ENCODE measurements around the gene COL6A3. TPM values are rescaled to one million over a fixed set of nuclear protein-coding genes. Genes with fewer than 3 reads are reported as not detected.

COL6A3 gene
- total and polyA plus RNA-seq, 2 donors (not counting 1 experiment from before 2014, with no cell fraction given) = 0.01 to 0.10 TPM

GRCh38 chr2:237353215-237353614 lies 60.7 kb downstream of the COL6A3 start:
- Histone ChIP-seq H3K79me2 (ENCODE audit: control insufficient read depth, insufficient read depth, low read length) (no peaks in the 10 kb centered on the region), H3K27ac (ENCODE audit: low read length in 2 of 2) (no peak overlapping the region), H3K9me3 (ENCODE audit: control extremely low read depth in 1 of 3, control insufficient read depth in 2 of 3, insufficient read depth in 1 of 3, low read length in 2 of 3) (no peaks in the 10 kb centered on the region), H3K9ac (ENCODE audit: low read length) (no peak overlapping the region), H3K27me3 (replicated peaks in 1 of 4; ENCODE audit: control extremely low read depth in 1 of 4, control insufficient read depth in 3 of 4, insufficient read depth in 4 of 4, low read length in 3 of 4) (no peaks in the 10 kb centered on the region), H3K4me3 (ENCODE audit: control extremely low read depth in 1 of 5, extremely low read depth in 1 of 5, insufficient read depth in 1 of 5, low read depth in 2 of 5, low read length in 4 of 5) (no peak overlapping the region), H4K20me1 (ENCODE audit: control insufficient read depth, insufficient read depth, low read length, poor library complexity, severe bottlenecking) (no peaks in the 10 kb centered on the region), H3K4me2 (replicated peaks; ENCODE audit: low read depth, low read length, poor library complexity, severe bottlenecking) (no peak overlapping the region), H2AFZ (ENCODE audit: insufficient read depth, low read depth, low read length, poor library complexity, severe bottlenecking) (no peak overlapping the region), H3K36me3 (replicated peaks in 1 of 2; ENCODE audit: control extremely low read depth in 1 of 2, control insufficient read depth in 1 of 2, extremely low read depth in 1 of 2, insufficient read depth in 2 of 2, low read length in 1 of 2) (no peaks in the 10 kb centered on the region), H3K4me1 (ENCODE audit: control insufficient read depth in 2 of 2, insufficient read depth in 2 of 2, low read length in 2 of 2) (no peaks in the 10 kb centered on the region)
- TF ChIP-seq EZH2 (IDR thresholded peaks at IDR 0.05; ENCODE audit: borderline replicate concordance, insufficient read depth, low read depth, low read length, poor library complexity, severe bottlenecking) (no peak), CTCF (IDR thresholded peaks at IDR 0.05) (no peak)
- Mint-ChIP-seq H3K27ac (no peak overlapping the region), H3K4me1 (no peaks in the 10 kb centered on the region), H3K9me3 (ENCODE audit: insufficient read depth) (no peaks in the 10 kb centered on the region), H3K27me3 (peaks cover 9% of the 10 kb centered on the region), H3K4me3 (no peak overlapping the region)
- intact Hi-C loops (cut with micrococcal nuclease) = no loop called here
- 63% methylated on average over 4 of the region's 5 CpGs for WGBS (ENCODE audit: insufficient coverage)
- ChIA-PET POLR2A (no interaction called here), CTCF (interaction anchor here (0.5 kb wide), 1 partner anchor 1845 kb away, joined by 3 read pairs; no protein-coding TSS in a partner anchor)
- ATAC-seq (ENCODE audit: low read depth) = no peak
- no peak for DNase-seq

GRCh38 chr2:237352279-237352845 lies 61.6 kb downstream of the COL6A3 start:
- ChIA-PET POLR2A (no interaction called here), CTCF (no interaction called here)
- no peaks in the 10 kb centered on the region for H3K79me2 ChIP-seq (ENCODE audit: control insufficient read depth, insufficient read depth, low read length)
- no peak for DNase-seq
- Mint-ChIP-seq H3K4me3 (no peak overlapping the region), H3K4me1 (no peaks in the 10 kb centered on the region), H3K27ac (no peak overlapping the region), H3K9me3 (ENCODE audit: insufficient read depth) (no peaks in the 10 kb centered on the region), H3K27me3 (peaks cover 9% of the 10 kb centered on the region)
- H3K27ac ChIP-seq (ENCODE audit: low read length in 2 of 2) = no peak overlapping the region
- no peak overlapping the region for H3K4me3 ChIP-seq (ENCODE audit: control extremely low read depth in 1 of 5, extremely low read depth in 1 of 5, insufficient read depth in 1 of 5, low read depth in 2 of 5, low read length in 4 of 5)
- H3K27me3 ChIP-seq (replicated peaks in 1 of 4; ENCODE audit: control extremely low read depth in 1 of 4, control insufficient read depth in 3 of 4, insufficient read depth in 4 of 4, low read length in 3 of 4) = no peaks in the 10 kb centered on the region
- no peak overlapping the region for H2AFZ ChIP-seq (ENCODE audit: insufficient read depth, low read depth, low read length, poor library complexity, severe bottlenecking)
- TF ChIP-seq EZH2 (IDR thresholded peaks at IDR 0.05; ENCODE audit: borderline replicate concordance, insufficient read depth, low read depth, low read length, poor library complexity, severe bottlenecking) = no peak
- no peak for TF ChIP-seq CTCF (IDR thresholded peaks at IDR 0.05)
- no peaks in the 10 kb centered on the region for H3K9me3 ChIP-seq (ENCODE audit: control extremely low read depth in 1 of 3, control insufficient read depth in 2 of 3, insufficient read depth in 1 of 3, low read length in 2 of 3)
- ATAC-seq (ENCODE audit: low read depth) = no peak
- H3K36me3 ChIP-seq (replicated peaks in 1 of 2; ENCODE audit: control extremely low read depth in 1 of 2, control insufficient read depth in 1 of 2, extremely low read depth in 1 of 2, insufficient read depth in 2 of 2, low read length in 1 of 2) = no peaks in the 10 kb centered on the region
- no peak overlapping the region for H3K4me2 ChIP-seq (replicated peaks; ENCODE audit: low read depth, low read length, poor library complexity, severe bottlenecking)
- intact Hi-C loops (cut with micrococcal nuclease) = no loop called here
- 82% methylated on average over 5 of the region's 6 CpGs for WGBS (ENCODE audit: insufficient coverage)
- H4K20me1 ChIP-seq (ENCODE audit: control insufficient read depth, insufficient read depth, low read length, poor library complexity, severe bottlenecking) = no peaks in the 10 kb centered on the region
- H3K9ac ChIP-seq (ENCODE audit: low read length) = no peak overlapping the region
- H3K4me1 ChIP-seq (ENCODE audit: control insufficient read depth in 2 of 2, insufficient read depth in 2 of 2, low read length in 2 of 2) = no peaks in the 10 kb centered on the region
